GM19452 (cell line): ENCODE results near the gene MADCAM1.

Source experiments
- ATAC-seq: cut with Tn5 transposase; IDR thresholded peaks from one replicate; pipeline ENCODE4 v1.9.1; 2021; ENCODE audit not compliant: unreplicated experiment

MADCAM1 gene

GRCh38 chr19:531009-531752, 34.9 kb downstream of the MADCAM1 start:
- ATAC-seq, result peak; percentile 72

GRCh38 chr19:531753-532560, 35.7 kb downstream of the MADCAM1 start, which contains the start of gene CDC34:
Gene CDC34 (plus strand): TSS chr19:531760. CDS start chr19:531932, 172 bp downstream.
- ATAC-seq, result peak; percentile 38

- ATAC-seq, result no peak
Measured at GRCh38 chr19:532561-533363, 36.5 kb downstream of the MADCAM1 start.

- ATAC-seq, result no peak
Measured at GRCh38 chr19:533364-534058, 37.2 kb downstream of the MADCAM1 start.

GRCh38 chr19:534088-534487, 37.8 kb downstream of the MADCAM1 start:
- ATAC-seq, result no peak

- no peak for ATAC-seq
Measured at GRCh38 chr19:535017-535835, 38.9 kb downstream of the MADCAM1 start.

- no peak for ATAC-seq
Measured at GRCh38 chr19:536031-536880, 40.0 kb downstream of the MADCAM1 start.

- ATAC-seq, result no peak
Measured at GRCh38 chr19:536881-537404, 40.7 kb downstream of the MADCAM1 start.

GRCh38 chr19:538641-539428, 42.5 kb downstream of the MADCAM1 start:
- no peak for ATAC-seq

GRCh38 chr19:539429-540030, 43.2 kb downstream of the MADCAM1 start:
- no peak for ATAC-seq

- ATAC-seq, result no peak
Measured at GRCh38 chr19:540867-541637, 44.8 kb downstream of the MADCAM1 start.

GRCh38 chr19:541699-542098, 45.4 kb downstream of the MADCAM1 start:
- ATAC-seq, result no peak

- ATAC-seq, result no peak
Measured at GRCh38 chr19:542173-542866, 46.0 kb downstream of the MADCAM1 start.

GRCh38 chr19:543910-544608, 47.8 kb downstream of the MADCAM1 start, which contains the start of gene GZMM:
Gene GZMM (plus strand): TSS chr19:544053. CDS start chr19:544072, 19 bp downstream.
- no peak for ATAC-seq

- no peak for ATAC-seq
Measured at GRCh38 chr19:547117-547516, 50.8 kb downstream of the MADCAM1 start.
